SK-N-SH treated with all-trans-retinoic acid at 6 μM for 48 hours (cell line): ENCODE measurements around the gene WASL.
A peak's percentile ranks its signal among the peaks of the same experiment; 100 is the strongest.

Experiments used
- ATAC-seq: fragments of 200-7000 bp; cut with Tn5 transposase; 3 replicates; pipeline ENCODE4 v1.9.1; 2020; ENCODE audit warnings: mild to moderate bottlenecking, moderate library complexity
- ARNTL ChIP-seq: fragments of 450-650 bp; formaldehyde crosslinking; IDR thresholded peaks from 2 replicates; pipeline ENCODE4 v1.5.0; 2020; ENCODE audit warnings: low read depth, mild to moderate bottlenecking, moderate library complexity, borderline replicate concordance
- CREB5 ChIP-seq: fragments of 250-450 bp; sonication (Bioruptor Pico); IDR thresholded peaks from 2 replicates; pipeline ENCODE4 v1.5.1; 2020; ENCODE audit warnings: low read depth, mild to moderate bottlenecking, moderate library complexity
- CSDC2 ChIP-seq: fragments of 250-450 bp; sonication (Bioruptor Pico); IDR thresholded peaks from 2 replicates; pipeline ENCODE4 v1.5.0; 2020; ENCODE audit warnings: mild to moderate bottlenecking, moderate library complexity
- CSRNP3 ChIP-seq: fragments of 250-450 bp; sonication (Bioruptor Pico); IDR thresholded peaks from 2 replicates; pipeline ENCODE4 v1.5.1; 2021; ENCODE audit warnings: mild to moderate bottlenecking, moderate library complexity
- GLIS3 ChIP-seq: fragments of 250-450 bp; sonication (Bioruptor Pico); IDR thresholded peaks from 2 replicates; pipeline ENCODE4 v1.5.0; 2020; ENCODE audit warnings: mild to moderate bottlenecking, moderate library complexity
- OSR1 ChIP-seq: fragments of 250-450 bp; sonication (Bioruptor Pico); IDR thresholded peaks from 2 replicates; pipeline ENCODE4 v1.8.0; 2022; ENCODE audit warnings: moderate library complexity, mild to moderate bottlenecking, inconsistent platforms
- PATZ1 ChIP-seq: fragments of 250-450 bp; sonication (Bioruptor Pico); IDR thresholded peaks from 2 replicates; pipeline ENCODE4 v1.8.0; 2020; ENCODE audit warnings: mild to moderate bottlenecking, moderate library complexity, borderline replicate concordance
- PPARA ChIP-seq: fragments of 250-450 bp; sonication (Bioruptor Pico); IDR thresholded peaks from 2 replicates; pipeline ENCODE4 v1.5.0; 2020; ENCODE audit warnings: mild to moderate bottlenecking, borderline replicate concordance
- RARB ChIP-seq: fragments of 250-450 bp; sonication (Bioruptor Pico); IDR thresholded peaks from 2 replicates; pipeline ENCODE4 v1.8.0; 2021; ENCODE audit warnings: mild to moderate bottlenecking, moderate library complexity
- SNAI2 ChIP-seq: fragments of 250-450 bp; sonication (Bioruptor Pico); IDR thresholded peaks from 2 replicates; pipeline ENCODE4 v1.5.0; 2020; ENCODE audit warnings: mild to moderate bottlenecking, moderate library complexity
- TCF4 ChIP-seq: fragments of 250-450 bp; sonication (Bioruptor Pico); IDR thresholded peaks from 2 replicates; pipeline ENCODE4 v1.8.0; 2021; ENCODE audit warnings: mild to moderate bottlenecking, moderate library complexity, borderline replicate concordance
- TOX ChIP-seq: fragments of 250-450 bp; sonication (Bioruptor Pico); IDR thresholded peaks from 2 replicates; pipeline ENCODE4 v1.8.0; 2021; ENCODE audit warnings: mild to moderate bottlenecking, moderate library complexity, borderline replicate concordance
- TSHZ2 ChIP-seq: fragments of 250-450 bp; sonication (Bioruptor Pico); IDR thresholded peaks from 2 replicates; pipeline ENCODE4 v1.5.0; 2020; ENCODE audit warnings: mild to moderate bottlenecking, moderate library complexity
- ZC3H10 ChIP-seq: fragments of 250-450 bp; sonication (Bioruptor Pico); IDR thresholded peaks from 2 replicates; pipeline ENCODE4 v1.5.1; 2021; ENCODE audit warnings: mild to moderate bottlenecking, moderate library complexity
- ZFP3 ChIP-seq: fragments of 250-450 bp; sonication (Bioruptor Pico); IDR thresholded peaks from 2 replicates; pipeline ENCODE4 v1.5.0; 2020; ENCODE audit warnings: mild to moderate bottlenecking, moderate library complexity
- ZFP30 ChIP-seq: fragments of 450-650 bp; formaldehyde crosslinking; IDR thresholded peaks from 2 replicates; pipeline ENCODE4 v1.5.0; 2022; ENCODE audit warnings: mild to moderate bottlenecking, moderate library complexity
- ZNF565 ChIP-seq: fragments of 450-650 bp; formaldehyde crosslinking; conservative IDR thresholded peaks from 2 replicates; pipeline ENCODE4 v1.5.0; 2020; ENCODE audit warnings: low read depth, mild to moderate bottlenecking, moderate library complexity
- ZNF8 ChIP-seq: fragments of 450-650 bp; formaldehyde crosslinking; IDR thresholded peaks from 2 replicates; pipeline ENCODE4 v1.5.0; 2020; ENCODE audit warnings: mild to moderate bottlenecking, moderate library complexity

The WASL gene

GRCh38 chr7:123652406-123652805 lies 96.4 kb downstream of the WASL start:
- no peak for ATAC-seq
- peak; percentile 31; the same call in 1 of the 2 replicates for TF ChIP-seq ZNF8 (CRISPR knock-in tag)
- no peak for TF ChIP-seq ZFP30 (CRISPR knock-in tag)

GRCh38 chr7:123650595-123650994 lies 98.2 kb downstream of the WASL start:
- ATAC-seq = no peak
- no peak for TF ChIP-seq ZFP3 (CRISPR knock-in tag)
- TF ChIP-seq OSR1 (CRISPR knock-in tag) = no peak
- TF ChIP-seq GLIS3 (CRISPR knock-in tag) = no peak
- TF ChIP-seq TSHZ2 = no peak

GRCh38 chr7:123649964-123650363 lies 98.8 kb downstream of the WASL start:
- TF ChIP-seq ZFP3 (CRISPR knock-in tag) = no peak
- ATAC-seq = peak; percentile 69

GRCh38 chr7:123647106-123647730 lies 101.6 kb downstream of the WASL start:
- no peak; the same call in 2 of the 3 replicates for ATAC-seq
- TF ChIP-seq SNAI2 (CRISPR knock-in tag) = no peak
- no peak for TF ChIP-seq RARB (CRISPR knock-in tag)
- TF ChIP-seq ZNF565 (CRISPR knock-in tag) = no peak
- no peak for TF ChIP-seq ZFP30 (CRISPR knock-in tag)
- TF ChIP-seq TCF4 (CRISPR knock-in tag) = no peak
- TF ChIP-seq OSR1 (CRISPR knock-in tag) = no peak
- no peak for TF ChIP-seq TOX (CRISPR knock-in tag)
- no peak for TF ChIP-seq TSHZ2
- no peak for TF ChIP-seq CREB5 (CRISPR knock-in tag)
- TF ChIP-seq PATZ1 = no peak
- TF ChIP-seq ARNTL (CRISPR knock-in tag) = no peak
- no peak for TF ChIP-seq CSDC2 (CRISPR knock-in tag)
- no peak for TF ChIP-seq ZC3H10 (CRISPR knock-in tag)
- TF ChIP-seq ZNF8 (CRISPR knock-in tag) = no peak
- no peak for TF ChIP-seq PPARA
- TF ChIP-seq ZFP3 (CRISPR knock-in tag) = no peak
- no peak for TF ChIP-seq CSRNP3 (CRISPR knock-in tag)
